ENCODE data around the gene ADAMTS17.
"Not testable (repeated sequence)": the region's sequence is repeated elsewhere in the genome, so short reads cannot be mapped to it uniquely, and the experiment has no call there.

The ADAMTS17 gene

GRCh38 chr15:99959326-99959725 is 382.4 kb downstream of the ADAMTS17 start:
- DNase-seq: no peak

- DNase-seq: no peak
Observed at GRCh38 chr15:99958426-99959097, 383.2 kb downstream of the ADAMTS17 start.

- no peak for DNase-seq
Observed at GRCh38 chr15:99957642-99958013, 384.1 kb downstream of the ADAMTS17 start.

GRCh38 chr15:99956820-99957641 is 384.7 kb downstream of the ADAMTS17 start:
- no peak for DNase-seq

- no peak for DNase-seq
Observed at GRCh38 chr15:99956022-99956775, 385.6 kb downstream of the ADAMTS17 start.

GRCh38 chr15:99955532-99955931 is 386.2 kb downstream of the ADAMTS17 start:
- no peak for DNase-seq

GRCh38 chr15:99955181-99955525 is 386.6 kb downstream of the ADAMTS17 start:
- DNase-seq: no peak

- DNase-seq: no peak
Observed at GRCh38 chr15:99954361-99955180, 387.2 kb downstream of the ADAMTS17 start.

- no peak for DNase-seq
Observed at GRCh38 chr15:99953886-99954285, 387.9 kb downstream of the ADAMTS17 start.

- no peak for DNase-seq
Observed at GRCh38 chr15:99951511-99951910, 390.3 kb downstream of the ADAMTS17 start.

- no peak for DNase-seq
Observed at GRCh38 chr15:99944131-99944530, 397.6 kb downstream of the ADAMTS17 start.

- no peak for DNase-seq
Observed at GRCh38 chr15:99943466-99943865, 398.3 kb downstream of the ADAMTS17 start.

GRCh38 chr15:99932676-99933402 is 408.9 kb downstream of the ADAMTS17 start:
- DNase-seq: no peak

GRCh38 chr15:99931703-99932603 is 409.8 kb downstream of the ADAMTS17 start:
- no peak for DNase-seq

GRCh38 chr15:99930696-99931095 is 411.1 kb downstream of the ADAMTS17 start:
- no peak for DNase-seq

- DNase-seq: no peak
Observed at GRCh38 chr15:99929266-99929665, 412.5 kb downstream of the ADAMTS17 start.

- DNase-seq: peak; percentile 11
Observed at GRCh38 chr15:99928429-99928981, 413.3 kb downstream of the ADAMTS17 start.

- not testable (repeated sequence) for DNase-seq
Observed at GRCh38 chr15:99926532-99926931, 415.2 kb downstream of the ADAMTS17 start.

- DNase-seq: no peak
Observed at GRCh38 chr15:99925661-99926461, 415.9 kb downstream of the ADAMTS17 start.

- no peak for DNase-seq
Observed at GRCh38 chr15:99923711-99924110, 418.1 kb downstream of the ADAMTS17 start.

Measured in amniotic stem cell (primary cell).